Thoracic aorta (tissue), 2 donors: Measurements from ENCODE around the gene SLC39A11. TPM values are rescaled to one million over a fixed set of nuclear protein-coding genes. Genes with fewer than 3 reads are reported as not detected.

Source experiments
- ATAC-seq: fragments of 150-250 bp; one replicate; pipeline ENCODE4 v1.8.0; 2017; ENCODE audit warnings: low read depth; ENCODE audit not compliant: insufficient number of reproducible peaks, low FRiP score
- DNase-seq: peaks from one replicate; pipeline ENCODE4 v3.0.0-alpha.2; 2020; ENCODE audit warnings: low spot score
- H3K27ac ChIP-seq, 2 donors: fragments of 200-600 bp; sonication (generic); 1 replicate in 1 of 2; 2 replicates in 1 of 2; pipeline ENCODE4 v1.5.1; 2016; ENCODE audit warnings: mild to moderate bottlenecking in 2 of 2, moderate library complexity in 2 of 2
- H3K27me3 ChIP-seq: fragments of 200-600 bp; sonication (generic); replicated peaks from 2 replicates; pipeline ENCODE4 v1.6.0; 2016; ENCODE audit warnings: mild to moderate bottlenecking; ENCODE audit not compliant: insufficient read depth
- H3K36me3 ChIP-seq: fragments of 200-600 bp; sonication (generic); one replicate; pipeline ENCODE4 v1.5.1; 2016
- H3K4me1 ChIP-seq, 2 donors: fragments of 200-600 bp; sonication (generic); 1 replicate in 1 of 2; 2 replicates in 1 of 2; pipeline versions ENCODE4 v1.5.1 to v1.6.0; 2016; ENCODE audit warnings: low read depth in 2 of 2, mild to moderate bottlenecking in 1 of 2; ENCODE audit not compliant: control insufficient read depth in 1 of 2
- H3K4me3 ChIP-seq: fragments of 200-600 bp; sonication (generic); 2 replicates; pipeline ENCODE4 v1.5.1; 2016; ENCODE audit warnings: mild to moderate bottlenecking
- H3K9me3 ChIP-seq: fragments of 200-600 bp; sonication (generic); 2 replicates; pipeline ENCODE4 v1.5.1; 2016
- total RNA-seq, 2 donors: library from RNA; depleted of rRNA; stranded (reverse); fragments of >200 nt; gene quantifications; one replicate each; pipeline versions ENCODE4 v1.1.0 to v1.2.3, GENCODE V29; 2016
- TF ChIP-seq, protein P1 (sequence below): fragments of 200-600 bp; sonication (generic); IDR thresholded peaks from one replicate; pipeline ENCODE4 v1.5.1; 2019; ENCODE audit warnings: antibody characterized with exemption

Gene SLC39A11
- total RNA-seq, 2 donors from 2014 or later, result 12.0 to 29.1 TPM

DNA sequence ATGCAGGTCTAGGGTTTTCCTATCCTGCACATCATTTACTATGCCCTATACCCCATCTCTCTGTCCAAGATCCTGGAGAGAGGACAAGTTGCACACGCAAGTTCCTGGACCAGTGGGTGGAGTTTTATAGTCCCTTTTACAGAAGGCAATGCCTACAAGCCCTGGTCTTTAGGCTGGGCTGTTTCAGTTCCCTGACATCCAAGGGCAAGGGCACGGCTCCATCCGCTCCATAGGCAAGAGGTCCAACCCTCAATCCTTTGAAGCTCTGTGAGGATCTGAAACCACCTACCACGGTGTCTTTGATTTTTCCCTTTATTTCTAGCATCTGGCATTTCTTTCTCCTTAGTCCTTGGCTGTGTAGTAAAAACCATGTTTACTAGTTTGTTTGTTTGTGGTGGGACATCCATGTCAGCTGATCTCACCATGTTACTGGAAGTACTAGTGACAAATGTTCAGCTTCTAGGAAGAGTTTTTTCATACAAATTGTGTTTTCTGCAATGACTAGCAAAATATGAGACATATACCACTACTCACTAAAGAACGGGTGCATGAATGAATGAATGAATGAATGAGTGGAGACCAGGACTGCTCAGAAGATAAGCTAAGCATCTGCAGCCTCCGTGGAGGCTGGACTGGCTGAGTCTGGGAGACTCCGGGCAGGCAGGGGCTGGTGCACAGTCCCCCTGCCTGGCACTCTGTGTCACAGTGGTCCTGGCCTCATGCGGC lies 359.4 kb downstream of the SLC39A11 start:
- TF ChIP-seq, protein P1, sequence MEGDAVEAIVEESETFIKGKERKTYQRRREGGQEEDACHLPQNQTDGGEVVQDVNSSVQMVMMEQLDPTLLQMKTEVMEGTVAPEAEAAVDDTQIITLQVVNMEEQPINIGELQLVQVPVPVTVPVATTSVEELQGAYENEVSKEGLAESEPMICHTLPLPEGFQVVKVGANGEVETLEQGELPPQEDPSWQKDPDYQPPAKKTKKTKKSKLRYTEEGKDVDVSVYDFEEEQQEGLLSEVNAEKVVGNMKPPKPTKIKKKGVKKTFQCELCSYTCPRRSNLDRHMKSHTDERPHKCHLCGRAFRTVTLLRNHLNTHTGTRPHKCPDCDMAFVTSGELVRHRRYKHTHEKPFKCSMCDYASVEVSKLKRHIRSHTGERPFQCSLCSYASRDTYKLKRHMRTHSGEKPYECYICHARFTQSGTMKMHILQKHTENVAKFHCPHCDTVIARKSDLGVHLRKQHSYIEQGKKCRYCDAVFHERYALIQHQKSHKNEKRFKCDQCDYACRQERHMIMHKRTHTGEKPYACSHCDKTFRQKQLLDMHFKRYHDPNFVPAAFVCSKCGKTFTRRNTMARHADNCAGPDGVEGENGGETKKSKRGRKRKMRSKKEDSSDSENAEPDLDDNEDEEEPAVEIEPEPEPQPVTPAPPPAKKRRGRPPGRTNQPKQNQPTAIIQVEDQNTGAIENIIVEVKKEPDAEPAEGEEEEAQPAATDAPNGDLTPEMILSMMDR, result no peak
- Histone ChIP-seq H3K27ac (no peak overlapping the region), H3K9me3 (no peaks in the 10 kb centered on the region), H3K36me3 (peaks cover 7% of the 10 kb centered on the region), H3K4me1 (no peaks in the 10 kb centered on the region), H3K4me3 (no peak overlapping the region), H3K27me3 (no peaks in the 10 kb centered on the region)
- ATAC-seq (no peak), DNase-seq (no peak)

DNA sequence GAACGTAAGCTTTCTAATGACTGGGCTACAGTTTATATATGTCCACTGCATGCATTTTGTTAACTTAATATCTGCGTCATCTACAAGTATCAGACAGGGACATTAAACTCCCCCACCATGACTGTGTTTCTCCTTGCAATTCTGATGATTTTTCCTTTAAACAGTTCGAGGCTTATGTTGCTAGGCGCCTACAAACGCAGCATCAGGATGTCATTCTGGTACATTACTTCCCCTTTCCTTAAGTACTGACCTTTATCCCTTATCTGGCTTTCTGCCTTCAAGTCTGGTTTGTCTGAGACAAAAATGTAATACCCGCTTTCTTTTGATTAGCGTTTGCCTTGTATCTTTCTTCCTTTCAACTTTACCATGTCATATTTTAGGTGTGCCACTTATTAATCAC lies 362.4 kb downstream of the SLC39A11 start:
- DNase-seq, result no peak
- TF ChIP-seq, protein P1, result no peak

DNA sequence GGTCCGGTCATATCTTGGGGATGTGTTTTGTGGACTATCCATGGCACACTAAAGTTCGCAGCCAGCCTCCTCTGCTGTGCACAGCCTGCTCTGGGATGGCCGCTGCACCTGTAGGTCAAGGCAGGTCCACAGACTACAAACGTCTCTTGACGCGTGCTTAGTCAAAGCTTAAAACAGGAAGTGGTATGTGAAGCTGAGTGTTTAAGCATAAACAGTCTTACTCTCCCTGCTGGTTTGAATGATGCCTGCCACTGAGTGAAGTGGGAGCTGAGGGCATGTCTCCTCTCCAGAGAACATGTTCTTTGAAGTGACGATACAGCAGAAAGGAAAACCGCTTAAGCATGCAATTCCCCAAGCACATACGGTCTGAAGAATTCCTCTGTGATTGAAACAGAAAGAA lies 365.6 kb downstream of the SLC39A11 start:
- ATAC-seq, result no peak
- no peaks in the 10 kb centered on the region for H3K36me3 ChIP-seq

More for the DNA sequence above, 362.4 kb downstream of the SLC39A11 start:
- Histone ChIP-seq H3K36me3 (peaks cover under 1% of the 10 kb centered on the region), H3K4me3 (no peak overlapping the region), H3K27me3 (no peaks in the 10 kb centered on the region), H3K27ac (no peak overlapping the region), H3K9me3 (no peaks in the 10 kb centered on the region), H3K4me1 (no peaks in the 10 kb centered on the region)
- ATAC-seq, result no peak

DNA sequence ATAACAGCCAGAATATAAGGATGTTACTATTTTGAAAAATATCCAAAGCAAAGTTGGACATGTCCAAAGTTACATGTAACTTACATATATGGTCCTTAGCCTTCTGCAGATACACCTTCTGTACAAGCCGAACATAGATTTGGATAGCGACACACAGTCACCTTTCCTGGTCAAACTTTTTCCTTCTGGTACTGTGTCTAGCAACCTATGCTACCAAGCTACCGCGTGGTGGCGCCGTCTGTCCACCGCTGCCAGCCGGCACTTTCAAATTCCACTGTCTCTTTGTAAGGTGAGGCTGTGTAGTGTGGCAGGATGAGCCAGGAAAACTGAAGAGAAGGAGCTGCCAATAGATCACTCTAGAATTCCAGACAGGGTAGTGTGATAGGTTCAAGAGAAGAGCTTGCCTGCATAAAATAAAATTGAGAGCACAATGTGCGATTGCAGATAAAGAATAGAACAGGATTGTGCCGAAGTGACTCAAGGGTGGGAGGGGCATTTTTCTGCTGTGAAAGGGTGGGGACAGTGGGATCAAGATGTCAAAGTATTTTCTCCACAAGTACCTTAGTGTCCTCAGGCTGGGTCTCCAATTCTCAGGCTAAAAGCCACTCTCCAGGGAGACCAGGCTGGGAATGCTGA lies 366.9 kb downstream of the SLC39A11 start:
- H3K36me3 ChIP-seq, result no peaks in the 10 kb centered on the region
- no peaks in the 10 kb centered on the region for H3K4me1 ChIP-seq
- no peak overlapping the region for H3K27ac ChIP-seq
- H3K27me3 ChIP-seq, result no peaks in the 10 kb centered on the region
- DNase-seq, result no peak
- TF ChIP-seq, protein P1, result peak; percentile 71
- H3K4me3 ChIP-seq, result no peak overlapping the region
- no peaks in the 10 kb centered on the region for H3K9me3 ChIP-seq
- ATAC-seq, result no peak

More for the DNA sequence above, 365.6 kb downstream of the SLC39A11 start:
- no peaks in the 10 kb centered on the region for H3K27me3 ChIP-seq
- DNase-seq, result no peak
- H3K4me3 ChIP-seq, result no peak overlapping the region
- no peaks in the 10 kb centered on the region for H3K4me1 ChIP-seq
- H3K9me3 ChIP-seq, result no peaks in the 10 kb centered on the region
- TF ChIP-seq, protein P1, result no peak
- H3K27ac ChIP-seq, result no peak overlapping the region

DNA sequence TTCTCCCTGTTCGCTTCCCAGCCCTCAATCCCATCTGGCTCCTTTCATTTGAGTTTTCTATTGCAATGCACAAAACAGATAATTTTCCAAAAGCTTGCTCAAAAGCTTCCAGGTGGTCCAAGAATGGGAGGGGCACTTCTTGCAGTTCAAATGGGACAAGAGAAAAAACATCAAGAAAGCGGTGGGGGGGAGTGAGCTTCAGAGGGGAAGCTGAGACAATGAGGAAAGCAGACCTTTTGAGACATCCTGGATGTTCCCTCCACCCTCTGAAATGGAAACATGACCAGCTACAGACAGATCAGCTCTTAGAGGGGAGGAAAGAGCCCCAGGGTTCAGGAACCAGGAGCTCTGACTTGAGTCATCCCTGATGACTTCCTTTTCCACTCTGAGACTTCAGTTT lies 368.2 kb downstream of the SLC39A11 start:
- no peaks in the 10 kb centered on the region for H3K36me3 ChIP-seq
- H3K4me3 ChIP-seq, result no peak overlapping the region
- H3K27ac ChIP-seq, result no peak overlapping the region
- DNase-seq (no peak), ATAC-seq (no peak)
- H3K4me1 ChIP-seq, result no peaks in the 10 kb centered on the region
- H3K27me3 ChIP-seq, result no peaks in the 10 kb centered on the region
- TF ChIP-seq, protein P1, result no peak
- no peaks in the 10 kb centered on the region for H3K9me3 ChIP-seq
